Stomach (tissue), 4 donors: ENCODE measurements around the gene CBLN2.

Experiments used
- POLR2A ChIP-seq, 4 donors: fragments of 450-650 bp; IDR thresholded peaks; one replicate each; pipeline ENCODE4 v1.6.1; 2016; ENCODE audit warnings: antibody characterized with exemption in 4 of 4, control low read depth in 2 of 4, mild to moderate bottlenecking in 1 of 4, moderate library complexity in 1 of 4
- POLR2AphosphoS5 ChIP-seq, 3 donors: sonication (generic); formaldehyde crosslinking; IDR thresholded peaks; one replicate each; pipeline ENCODE4 v1.6.1; 2016; ENCODE audit warnings: antibody characterized with exemption in 3 of 3
- TF ChIP-seq, protein P1 (sequence below), 7 experiments: fragments of 450-650 bp in 4 of 7; fragments of 200-600 bp in 3 of 7; sonication (generic) in 3 of 7; IDR thresholded peaks; one replicate each; pipeline ENCODE4 v1.5.1; 2016 to 2019; ENCODE audit warnings: antibody characterized with exemption in 7 of 7, control low read depth in 2 of 7, mild to moderate bottlenecking in 1 of 7

DNA sequence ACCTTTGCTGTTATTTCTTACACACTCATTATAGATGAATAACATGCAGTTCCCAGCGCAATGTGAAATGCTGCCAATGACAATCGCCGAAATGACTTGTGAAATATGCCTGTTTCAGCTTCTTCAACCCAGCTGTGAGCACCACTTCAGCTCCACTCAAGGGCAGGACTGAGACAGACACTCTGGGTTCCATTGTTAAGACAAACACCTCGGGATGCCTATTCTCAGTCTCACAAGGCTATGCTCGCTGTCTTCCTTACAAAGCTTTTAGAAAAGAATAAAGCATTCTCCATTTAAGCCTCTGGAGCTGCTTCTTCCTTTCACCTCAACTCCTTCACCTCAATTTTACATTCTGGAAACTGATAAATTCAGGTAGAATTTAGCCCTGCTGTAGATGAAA, 4.2 kb downstream of the CBLN2 start:
- TF ChIP-seq, protein P1, sequence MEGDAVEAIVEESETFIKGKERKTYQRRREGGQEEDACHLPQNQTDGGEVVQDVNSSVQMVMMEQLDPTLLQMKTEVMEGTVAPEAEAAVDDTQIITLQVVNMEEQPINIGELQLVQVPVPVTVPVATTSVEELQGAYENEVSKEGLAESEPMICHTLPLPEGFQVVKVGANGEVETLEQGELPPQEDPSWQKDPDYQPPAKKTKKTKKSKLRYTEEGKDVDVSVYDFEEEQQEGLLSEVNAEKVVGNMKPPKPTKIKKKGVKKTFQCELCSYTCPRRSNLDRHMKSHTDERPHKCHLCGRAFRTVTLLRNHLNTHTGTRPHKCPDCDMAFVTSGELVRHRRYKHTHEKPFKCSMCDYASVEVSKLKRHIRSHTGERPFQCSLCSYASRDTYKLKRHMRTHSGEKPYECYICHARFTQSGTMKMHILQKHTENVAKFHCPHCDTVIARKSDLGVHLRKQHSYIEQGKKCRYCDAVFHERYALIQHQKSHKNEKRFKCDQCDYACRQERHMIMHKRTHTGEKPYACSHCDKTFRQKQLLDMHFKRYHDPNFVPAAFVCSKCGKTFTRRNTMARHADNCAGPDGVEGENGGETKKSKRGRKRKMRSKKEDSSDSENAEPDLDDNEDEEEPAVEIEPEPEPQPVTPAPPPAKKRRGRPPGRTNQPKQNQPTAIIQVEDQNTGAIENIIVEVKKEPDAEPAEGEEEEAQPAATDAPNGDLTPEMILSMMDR (IDR thresholded peaks at IDR 0.05), result no peak
- no peak for TF ChIP-seq POLR2A (IDR thresholded peaks at IDR 0.05)
- TF ChIP-seq POLR2AphosphoS5 (IDR thresholded peaks at IDR 0.05), result no peak
